ENCODE data around the gene ACE2. TPM values are rescaled to one million over a fixed set of nuclear protein-coding genes. Genes with fewer than 3 reads are reported as not detected.

ACE2 gene
- polyA plus RNA-seq, 1 of the 3 experiments (the other 2 are of a cell fraction) = not detected

GRCh38 chrX:15616531-15616930 is 15.8 kb upstream of the ACE2 start:
- ChIA-PET CTCF (no interaction called here), POLR2A (no interaction called here)
- no peaks in the 10 kb centered on the region for H3F3A ChIP-seq (replicated peaks; ENCODE audit: insufficient read depth)
- no peaks in the 10 kb centered on the region for H3K9me3 ChIP-seq
- no peaks in the 10 kb centered on the region for H3K9me2 ChIP-seq
- H3K27ac ChIP-seq (ENCODE audit: low read depth in 2 of 2, low read length in 1 of 2) = no peak overlapping the region
- H3K4me3 ChIP-seq (ENCODE audit: low read depth in 2 of 2, low read length in 1 of 2) = no peak overlapping the region
- H3K27me3 ChIP-seq (ENCODE audit: insufficient read depth) = no peaks in the 10 kb centered on the region
- H3K4me2 ChIP-seq = no peak overlapping the region
- H3K79me2 ChIP-seq (ENCODE audit: insufficient read depth) = no peaks in the 10 kb centered on the region
- WGBS (ENCODE audit: low lambda C conversion rate) = 29% methylated on average over 3 of the region's 3 CpGs
- no peak overlapping the region for H3K9ac ChIP-seq
- TF ChIP-seq SIN3A (IDR thresholded peaks at IDR 0.05; ENCODE audit: borderline replicate concordance, low read depth, low read length) (no peak), USF1 (IDR thresholded peaks at IDR 0.05; ENCODE audit: borderline replicate concordance, low read depth) (no peak), TAF1 (IDR thresholded peaks at IDR 0.05; ENCODE audit: borderline replicate concordance, low read depth, low read length) (no peak), USF2 (IDR thresholded peaks at IDR 0.05; ENCODE audit: borderline replicate concordance, low read depth, low read length) (no peak), RXRA (IDR thresholded peaks at IDR 0.05; ENCODE audit: borderline replicate concordance, low read depth) (no peak), MEF2A (IDR thresholded peaks at IDR 0.05; ENCODE audit: borderline replicate concordance, low read depth) (no peak), MXI1 (IDR thresholded peaks at IDR 0.05; ENCODE audit: low read depth, low read length) (no peak), NFIC (IDR thresholded peaks at IDR 0.05; ENCODE audit: borderline replicate concordance) (no peak)
- H2AFZ ChIP-seq (ENCODE audit: low read depth) = no peak overlapping the region
- H4K20me1 ChIP-seq (ENCODE audit: insufficient read depth) = no peaks in the 10 kb centered on the region
- DNase-seq = no peak
- H3K36me3 ChIP-seq (replicated peaks in 1 of 2; ENCODE audit: control insufficient read depth in 1 of 2, insufficient read depth in 2 of 2, low read length in 1 of 2) = no peaks in the 10 kb centered on the region
- no peaks in the 10 kb centered on the region for H3K4me1 ChIP-seq (ENCODE audit: control insufficient read depth in 1 of 2, insufficient read depth in 2 of 2, low read depth in 1 of 2, low read length in 1 of 2)

- WGBS (ENCODE audit: low lambda C conversion rate) = 38% methylated on average over 5 of the region's 5 CpGs
- ChIA-PET CTCF (no interaction called here), POLR2A (no interaction called here)
- H3K9ac ChIP-seq = no peak overlapping the region
- H3K27me3 ChIP-seq (ENCODE audit: insufficient read depth) = no peaks in the 10 kb centered on the region
- H3K4me1 ChIP-seq (ENCODE audit: control insufficient read depth in 1 of 2, insufficient read depth in 2 of 2, low read depth in 1 of 2, low read length in 1 of 2) = no peaks in the 10 kb centered on the region
- H3K4me3 ChIP-seq (ENCODE audit: low read depth in 2 of 2, low read length in 1 of 2) = no peak overlapping the region
- H3K36me3 ChIP-seq (replicated peaks in 1 of 2; ENCODE audit: control insufficient read depth in 1 of 2, insufficient read depth in 2 of 2, low read length in 1 of 2) = no peaks in the 10 kb centered on the region
- H3K79me2 ChIP-seq (ENCODE audit: insufficient read depth) = no peaks in the 10 kb centered on the region
- no peak overlapping the region for H3K27ac ChIP-seq (ENCODE audit: low read depth in 2 of 2, low read length in 1 of 2)
- no peaks in the 10 kb centered on the region for H3F3A ChIP-seq (replicated peaks; ENCODE audit: insufficient read depth)
- no peaks in the 10 kb centered on the region for H3K9me3 ChIP-seq
- no peak for DNase-seq
- no peaks in the 10 kb centered on the region for H3K9me2 ChIP-seq
- H2AFZ ChIP-seq (ENCODE audit: low read depth) = no peak overlapping the region
- TF ChIP-seq REST (IDR thresholded peaks at IDR 0.05; ENCODE audit: low read depth, low read length) = no peak
- TF ChIP-seq SIN3A (IDR thresholded peaks at IDR 0.05; ENCODE audit: borderline replicate concordance, low read depth, low read length) = no peak
- TF ChIP-seq CTCF (IDR thresholded peaks at IDR 0.05) = no peak
- TF ChIP-seq FOSL2 (IDR thresholded peaks at IDR 0.05; ENCODE audit: borderline replicate concordance, low read depth) = no peak
- TF ChIP-seq ELF1 (IDR thresholded peaks at IDR 0.05) = no peak
- TF ChIP-seq EP300 (IDR thresholded peaks at IDR 0.05; ENCODE audit: borderline replicate concordance in 1 of 2, low read depth in 1 of 2, low read length in 1 of 2) = no peak
- no peak for TF ChIP-seq CHD2 (IDR thresholded peaks at IDR 0.05; ENCODE audit: low read length, partially characterized antibody)
- TF ChIP-seq MAX (IDR thresholded peaks at IDR 0.05; ENCODE audit: low read depth) = no peak
- no peaks in the 10 kb centered on the region for H4K20me1 ChIP-seq (ENCODE audit: insufficient read depth)
- no peak overlapping the region for H3K4me2 ChIP-seq
Measured at GRCh38 chrX:15607067-15607466, 6.3 kb upstream of the ACE2 start.

Measured in SK-N-SH (cell line).